Kidney capillary endothelial cell (primary cell): ENCODE results near the gene ELF2.
A peak's percentile ranks its signal among the peaks of the same experiment; 100 is the strongest.
"Not testable (repeated sequence)": the region's sequence is repeated elsewhere in the genome, so short reads cannot be mapped to it uniquely, and the experiment has no call there.

Experiments used
- DNase-seq: peaks from one replicate; pipeline ENCODE4 v3.0.0-alpha.2; 2018; ENCODE audit warnings: low spot score

ELF2 gene

DNA sequence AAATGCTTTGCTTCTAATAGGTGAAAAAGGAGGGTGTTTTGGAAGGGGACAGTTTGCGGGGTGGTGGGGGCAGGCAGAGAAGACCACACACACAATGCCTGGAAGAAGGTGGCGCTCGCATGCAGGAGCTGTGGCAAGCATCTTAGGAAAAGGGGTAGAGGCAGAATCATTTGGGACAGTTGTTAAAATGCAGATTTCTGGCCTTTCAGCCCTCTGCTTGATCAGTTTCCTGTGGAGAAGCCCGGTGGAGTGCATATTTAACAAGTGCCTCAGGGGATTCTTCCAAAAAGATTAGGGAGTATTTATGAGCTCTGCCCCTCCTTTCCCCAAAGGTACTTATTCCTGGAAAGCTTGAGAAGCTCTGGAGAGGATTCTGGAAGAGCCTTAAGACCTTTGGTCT lies 156.6 kb downstream of the ELF2 start:
- no peak for DNase-seq

DNA sequence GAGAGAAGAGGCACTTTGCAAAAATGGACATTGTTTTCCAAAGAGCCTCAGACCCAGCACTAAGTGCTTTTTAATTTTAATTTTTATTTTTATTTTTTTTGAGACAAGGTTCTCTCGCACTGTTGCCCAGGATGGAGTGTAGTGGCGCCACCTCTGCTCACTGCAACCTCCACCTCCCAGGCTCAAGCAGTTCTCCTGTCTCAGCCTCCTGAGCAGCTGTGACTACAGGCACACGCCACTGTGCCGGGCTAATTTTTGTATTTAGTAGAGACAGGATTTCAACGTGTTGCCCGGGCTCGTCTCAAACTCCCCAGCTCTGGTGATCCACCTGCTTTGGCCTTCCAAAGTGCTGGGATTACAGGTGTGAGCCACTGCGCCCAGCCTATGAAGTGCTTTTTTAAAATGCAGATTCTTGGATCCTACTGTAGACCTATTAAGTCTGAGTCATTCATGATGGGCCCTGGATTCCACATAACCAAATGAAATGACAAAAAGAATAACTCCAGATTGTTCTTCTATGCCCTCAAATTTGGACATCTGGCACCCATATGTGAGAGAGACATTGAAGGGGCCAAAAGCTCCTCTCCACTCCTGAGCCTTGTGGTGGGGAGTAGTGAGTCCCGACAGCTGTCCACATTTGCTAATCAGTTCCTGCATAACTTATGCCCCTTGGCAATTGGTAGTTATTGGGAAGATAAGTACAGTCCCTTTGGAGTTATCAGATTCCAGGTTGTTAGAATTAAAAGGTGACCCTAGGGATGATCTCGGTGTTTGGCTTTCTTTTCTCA lies 157.9 kb downstream of the ELF2 start:
- no peak for DNase-seq

DNA sequence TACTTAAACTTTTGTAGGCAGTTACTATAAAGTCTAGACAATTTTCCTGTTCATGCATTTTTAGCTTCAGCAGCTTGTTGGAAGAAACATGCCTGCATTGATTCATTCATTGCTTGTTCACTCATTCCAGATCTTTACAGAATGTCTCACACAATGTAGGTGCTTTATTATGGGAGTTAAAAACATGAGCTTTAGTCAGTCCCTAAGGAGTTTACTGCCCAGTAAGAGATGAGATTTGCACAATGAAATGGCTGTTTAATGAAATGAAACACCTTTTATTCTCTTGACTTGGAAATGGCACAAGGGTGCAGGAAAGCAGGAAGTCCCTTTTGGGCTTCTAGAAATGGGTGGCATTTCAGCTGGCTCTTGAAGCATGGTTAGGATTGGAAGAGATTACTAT lies 158.5 kb downstream of the ELF2 start:
- no peak for DNase-seq

DNA sequence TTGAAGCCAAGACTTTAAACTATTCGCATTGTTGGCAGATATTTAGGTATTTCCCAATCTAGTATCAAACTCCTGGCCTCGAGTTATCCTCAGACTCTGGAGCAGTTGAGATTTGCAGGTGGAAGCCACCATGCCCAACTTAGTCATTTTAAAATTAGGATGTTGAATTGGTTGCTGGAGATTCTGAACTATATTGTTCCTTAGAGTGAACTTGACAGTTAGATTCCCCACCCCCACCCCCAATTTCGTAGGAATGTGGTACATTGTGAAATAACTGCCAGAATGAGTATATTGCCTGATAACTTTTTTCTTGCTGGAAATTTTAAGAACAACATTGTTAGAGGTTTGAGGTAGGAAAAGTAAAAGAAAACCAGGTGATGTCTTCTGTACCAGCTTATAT lies 159.2 kb downstream of the ELF2 start:
- DNase-seq: no peak

DNA sequence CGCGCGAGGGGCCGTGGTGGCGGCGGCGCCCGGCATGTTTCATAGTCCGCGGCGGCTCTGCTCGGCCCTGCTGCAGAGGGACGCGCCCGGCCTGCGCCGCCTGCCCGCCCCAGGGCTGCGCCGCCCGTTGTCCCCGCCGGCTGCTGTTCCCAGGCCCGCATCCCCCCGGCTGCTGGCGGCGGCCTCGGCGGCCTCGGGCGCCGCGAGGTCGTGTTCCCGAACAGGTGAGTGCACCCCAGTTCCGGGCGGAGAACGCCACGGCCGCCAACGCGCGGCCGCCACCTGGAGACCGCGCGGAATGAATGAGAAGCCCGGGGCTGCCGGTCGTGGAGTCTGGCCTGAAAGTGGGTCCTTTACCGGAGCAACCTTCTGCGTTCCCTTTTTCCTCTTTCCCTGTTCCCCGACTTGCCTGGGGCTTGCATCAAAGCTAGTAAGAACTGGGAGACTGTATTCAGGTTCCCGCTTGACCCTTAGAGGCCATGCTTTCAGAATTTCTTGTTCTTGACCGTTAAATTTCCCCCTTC lies 161.0 kb downstream of the ELF2 start:
- no peak for DNase-seq

DNA sequence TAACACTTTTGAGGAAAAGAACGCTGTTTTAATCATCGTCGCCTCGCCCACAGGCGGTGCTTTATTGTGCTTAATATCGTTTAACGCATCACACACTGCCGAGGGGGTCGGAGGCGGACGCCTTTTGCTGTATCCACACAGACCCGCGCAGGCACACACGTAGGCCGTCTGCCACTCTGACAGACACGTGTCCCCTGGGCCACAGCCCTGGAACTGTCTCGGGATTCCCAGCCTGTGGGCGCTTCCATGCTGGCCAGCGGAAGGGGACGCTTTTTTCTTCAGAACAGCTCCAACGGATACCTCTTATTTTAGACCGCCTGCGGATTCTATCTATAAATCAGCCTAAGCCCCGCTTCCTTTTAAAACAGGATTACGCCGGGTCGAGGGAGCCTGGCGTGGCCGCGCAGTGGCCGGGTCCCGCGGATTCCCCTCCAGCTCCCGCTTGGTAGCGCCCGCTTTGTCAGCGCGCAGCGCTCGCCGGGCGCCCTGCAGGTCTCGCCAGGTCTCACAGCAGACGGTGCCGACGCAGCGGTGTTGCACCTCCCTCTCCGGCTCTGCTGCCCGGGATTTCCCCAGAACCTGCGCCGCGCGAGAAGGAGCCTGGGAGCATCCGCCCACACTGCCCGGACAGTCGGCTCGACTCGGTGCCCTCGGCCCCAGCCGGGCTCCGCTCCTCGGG lies 161.6 kb downstream of the ELF2 start, which contains the start of gene NOCT:
TSS of gene NOCT (plus strand) at position 513 of the 679 bp plus-strand sequence. CDS start 201 bp downstream, outside the sequence.
- DNase-seq: peak; percentile 89

DNA sequence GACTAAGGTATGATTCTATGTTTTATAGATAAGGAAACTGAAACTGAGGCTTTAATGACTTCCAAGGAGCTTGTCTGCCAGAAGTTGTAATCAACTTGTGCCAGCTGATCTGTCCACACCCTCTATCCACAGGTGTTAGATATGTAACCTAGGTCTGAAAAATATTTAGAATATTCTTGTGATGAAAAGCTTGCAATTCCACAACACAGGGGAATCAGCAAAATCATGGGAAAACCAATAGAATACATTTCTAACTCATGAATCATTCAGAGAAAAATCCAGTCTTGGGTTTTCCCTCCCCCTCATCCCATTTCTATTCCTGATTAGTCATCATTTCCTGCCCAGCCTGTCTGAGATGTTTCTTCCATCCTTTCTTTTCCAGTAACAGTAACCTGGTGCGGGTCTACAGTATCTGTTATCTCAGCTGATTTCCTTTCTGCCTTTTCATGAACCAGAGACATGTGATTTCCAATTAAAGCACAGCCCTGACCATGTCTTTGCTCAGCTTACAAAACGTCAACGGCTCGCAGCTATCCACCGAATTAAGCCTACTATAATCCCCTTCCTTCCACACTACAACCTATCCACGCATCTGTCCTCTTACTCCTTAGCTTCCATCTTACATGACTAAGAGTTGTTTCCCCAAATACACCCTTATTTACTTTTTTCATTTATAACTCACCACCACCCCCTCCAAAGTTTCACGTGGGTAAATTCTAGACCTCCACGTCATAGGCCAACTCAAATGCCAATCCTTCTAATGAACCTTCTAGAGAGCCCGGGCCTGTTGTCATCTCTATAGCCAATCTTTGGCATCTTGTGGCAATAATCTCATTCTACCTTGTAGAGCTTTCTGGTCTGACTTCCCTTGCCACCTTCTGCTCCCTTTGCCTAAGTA lies 162.4 kb downstream of the ELF2 start:
- DNase-seq: peak; percentile 95

DNA sequence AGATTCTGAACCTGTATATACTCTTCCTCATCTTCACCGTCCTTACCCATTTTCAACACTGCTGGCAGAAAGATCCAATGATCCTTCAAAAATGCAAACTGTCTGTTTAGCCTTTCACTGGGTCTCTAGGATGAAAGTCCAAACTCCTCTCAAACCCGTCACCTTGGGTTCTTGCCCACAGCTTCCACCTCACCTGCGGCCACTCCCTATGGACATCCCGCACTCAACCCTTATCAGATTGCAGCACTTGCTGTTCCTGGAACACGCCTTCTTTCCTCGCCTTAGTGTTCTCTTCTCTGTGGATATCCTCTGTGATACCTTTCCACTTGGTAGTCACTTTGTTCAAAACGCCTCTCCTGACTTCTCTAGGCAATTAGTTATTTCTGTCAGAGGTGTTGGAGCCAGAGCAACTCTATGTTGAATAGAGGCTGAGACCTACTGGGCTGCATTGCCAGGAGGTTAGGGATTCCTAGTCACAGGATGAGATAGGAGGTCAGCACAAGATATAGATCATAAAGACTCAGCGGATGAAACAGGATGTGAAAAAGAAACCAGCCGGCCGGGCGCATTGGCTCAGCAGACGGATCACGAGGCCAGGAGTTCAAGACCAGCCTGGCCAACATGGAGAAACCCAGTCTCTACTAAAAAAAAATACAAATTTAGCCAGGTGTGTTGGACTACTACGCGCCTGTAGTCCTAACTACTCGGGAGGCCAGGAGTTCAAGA lies 165.6 kb downstream of the ELF2 start:
- DNase-seq: no peak

DNA sequence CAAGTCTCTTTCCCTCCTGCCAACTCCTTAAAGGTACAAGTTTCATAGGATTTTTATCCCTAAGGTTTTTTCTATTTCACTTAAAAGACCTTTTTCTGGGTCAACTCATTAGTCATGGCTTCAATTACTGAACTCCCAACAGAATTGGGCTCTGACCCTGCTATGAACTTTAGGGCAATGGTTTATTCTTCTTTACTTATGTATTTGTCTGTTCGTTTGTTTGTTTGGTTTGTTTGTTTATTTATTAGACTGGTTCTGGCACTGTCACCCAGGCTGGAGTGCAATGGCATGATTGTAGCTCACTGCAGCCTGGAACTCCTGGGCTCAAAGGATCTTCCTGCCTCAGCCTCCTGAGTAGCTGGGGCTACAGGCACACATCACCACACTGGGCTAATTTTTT lies 167.3 kb downstream of the ELF2 start:
- DNase-seq: no peak

DNA sequence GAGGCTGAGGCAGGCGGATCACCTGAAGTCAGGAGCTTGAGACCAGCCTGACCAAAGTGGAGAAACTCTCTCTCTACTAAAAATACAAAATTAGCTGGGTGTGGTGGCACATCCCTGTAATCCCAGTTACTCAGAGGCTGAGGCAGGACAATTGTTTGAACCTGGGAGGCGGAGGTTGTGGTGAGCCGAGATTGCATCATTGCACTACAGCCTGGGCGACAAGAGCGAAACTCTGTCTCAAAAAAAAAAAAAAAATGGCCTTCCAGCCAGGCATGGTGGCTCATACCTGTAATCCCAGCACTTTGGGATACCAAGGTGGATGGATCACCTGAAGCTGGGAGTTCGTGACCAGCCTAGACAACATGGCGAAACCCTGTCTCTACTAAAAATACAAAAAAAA lies 168.7 kb downstream of the ELF2 start:
- not testable (repeated sequence) for DNase-seq

DNA sequence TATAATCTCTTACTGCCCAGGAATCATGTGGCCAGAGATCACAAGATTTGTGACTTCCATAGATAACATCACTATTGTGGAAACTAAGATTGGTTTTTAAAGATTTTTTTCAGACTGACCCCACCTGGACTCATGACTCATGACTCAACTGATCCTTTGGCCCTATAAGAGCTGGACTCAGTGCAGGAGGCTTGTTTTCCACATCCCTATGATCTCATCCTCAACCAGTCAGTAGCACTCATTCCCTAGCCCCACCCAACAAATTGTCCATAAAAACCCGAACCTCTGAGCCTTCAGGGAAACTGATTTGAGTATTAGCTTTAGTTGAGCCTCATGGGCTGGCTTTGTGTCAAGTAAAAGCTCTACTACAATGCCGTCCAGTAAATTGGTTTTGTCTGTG lies 169.4 kb downstream of the ELF2 start:
- no peak for DNase-seq
